GM19240 (cell line): Measurements from ENCODE around the gene LRBA.
"Not testable (repeated sequence)": the region's sequence is repeated elsewhere in the genome, so short reads cannot be mapped to it uniquely, and the experiment has no call there.

Experiments
- DNase-seq: peaks from one replicate; pipeline ENCODE4 v3.0.0; 2011; ENCODE audit warnings: low spot score; ENCODE audit not compliant: insufficient read length

Gene LRBA

DNA sequence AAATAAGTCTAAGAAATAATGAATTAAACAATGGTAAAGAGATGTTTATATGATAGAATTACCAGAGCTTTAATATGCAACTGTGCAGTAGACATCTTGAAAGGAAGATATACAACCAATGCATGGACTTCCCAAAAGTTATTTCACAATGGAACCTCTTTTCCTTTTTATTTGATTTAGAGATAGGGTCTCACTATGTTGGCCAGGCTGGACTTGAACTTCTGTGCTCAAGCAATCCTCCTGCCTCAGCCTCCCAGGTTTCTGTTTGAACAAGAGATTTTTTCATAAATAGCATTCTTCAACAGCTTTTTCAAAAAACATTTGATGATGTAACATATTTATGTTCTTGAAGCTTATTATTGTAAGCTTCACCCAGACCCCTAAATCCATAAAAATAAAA, 72.0 kb downstream of the LRBA start:
- no peak for DNase-seq

DNA sequence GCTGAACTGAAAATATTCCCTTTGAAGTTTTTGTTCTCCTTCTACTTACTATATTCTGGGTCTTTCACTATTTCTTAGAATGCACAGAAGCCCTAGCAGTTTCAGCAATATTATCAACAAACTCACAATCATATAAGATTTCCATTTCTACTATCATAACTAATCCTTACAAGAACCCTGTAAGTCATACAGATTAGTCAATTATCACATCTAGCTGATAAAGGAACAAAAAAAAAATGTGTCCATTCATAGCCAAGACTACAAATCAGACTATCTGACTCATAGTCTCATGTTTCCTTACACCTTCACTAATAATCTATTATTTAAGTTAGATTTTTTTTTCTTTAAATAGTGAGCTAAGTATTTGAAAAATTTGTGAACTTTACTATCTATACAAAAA, 72.5 kb downstream of the LRBA start:
- no peak for DNase-seq

DNA sequence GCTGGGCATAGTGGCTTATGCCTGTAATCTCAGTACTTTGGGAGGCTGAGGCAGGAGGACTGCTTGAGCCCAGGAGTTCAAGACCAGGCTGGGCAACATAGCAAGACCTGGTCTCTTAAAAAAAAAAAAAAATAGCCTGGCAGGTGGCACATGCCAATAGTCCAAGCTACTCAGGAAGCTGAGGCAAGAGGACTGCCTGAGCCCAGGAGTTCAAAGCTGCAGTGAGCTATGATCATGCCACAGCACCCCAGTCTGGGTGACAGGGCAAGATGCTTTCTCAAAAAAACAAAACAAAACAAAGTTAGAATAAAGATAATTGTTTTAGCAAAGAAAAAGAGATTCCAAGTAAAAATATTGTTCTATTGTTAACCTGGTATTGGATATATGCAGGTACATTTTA, 75.0 kb downstream of the LRBA start:
- DNase-seq: no peak

DNA sequence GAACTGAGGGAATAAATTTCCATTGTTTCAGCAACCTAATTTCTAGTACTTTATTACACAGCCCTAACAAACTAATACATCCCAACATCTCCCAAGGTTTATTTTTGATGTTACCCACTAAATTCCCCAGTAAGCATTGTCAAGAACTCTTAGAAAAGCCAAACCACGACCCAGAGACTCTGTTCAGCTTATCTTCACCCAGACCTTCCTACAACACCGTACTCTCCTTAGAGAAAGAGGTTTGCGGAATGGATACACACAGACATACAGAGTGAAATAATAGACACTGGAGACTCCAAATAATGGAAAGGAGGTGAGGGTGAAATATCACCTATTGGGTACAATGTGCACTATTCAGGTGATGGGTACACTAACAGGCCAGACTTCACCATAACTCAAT, 75.6 kb downstream of the LRBA start:
- DNase-seq: no peak

DNA sequence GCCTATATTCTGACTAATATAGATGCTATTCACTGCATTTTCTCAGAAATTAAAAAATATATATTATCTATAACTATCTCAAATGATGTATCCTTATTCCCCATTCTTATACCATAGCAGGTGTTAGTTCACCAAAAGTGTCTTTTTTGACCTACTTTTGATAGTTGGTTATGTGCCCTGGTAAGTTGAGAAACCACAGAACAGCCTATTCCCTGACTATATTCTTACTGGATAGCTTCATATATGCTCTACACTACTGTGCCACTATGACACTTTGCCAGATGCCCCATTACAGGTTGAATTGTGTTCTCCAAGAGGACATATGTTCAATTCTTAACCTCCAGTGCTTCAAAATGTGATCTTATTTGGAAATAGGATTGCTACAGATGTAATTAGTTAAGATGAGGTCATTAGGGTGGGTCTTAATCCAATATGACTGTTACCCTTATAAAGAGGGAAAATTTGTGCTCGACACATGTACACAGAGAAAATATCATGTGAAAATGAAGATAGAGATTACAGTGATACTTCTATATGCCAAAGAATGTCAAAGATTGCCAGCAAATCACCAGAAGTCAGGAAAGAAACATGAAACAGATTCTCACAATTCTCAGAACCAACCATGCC, 76.1 kb downstream of the LRBA start:
- no peak for DNase-seq

DNA sequence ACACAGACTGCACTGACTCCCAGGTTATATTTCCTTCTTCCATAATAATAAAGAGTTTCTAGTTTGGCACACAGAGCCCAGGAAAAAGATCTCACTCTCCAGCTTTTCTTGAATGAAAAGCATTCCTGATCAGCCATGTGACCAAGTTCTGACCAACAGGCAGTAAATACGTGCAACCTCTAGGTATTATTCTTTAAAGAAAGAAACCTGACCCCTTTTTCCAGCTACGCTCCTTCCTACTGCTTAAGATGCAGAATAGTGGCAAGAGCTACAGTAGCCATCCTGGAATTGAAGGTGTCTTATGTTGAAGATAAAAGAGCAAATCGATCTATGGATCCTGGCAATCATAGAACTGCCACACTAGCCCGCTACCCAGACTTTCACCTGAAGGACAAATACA, 76.7 kb downstream of the LRBA start:
- no peak for DNase-seq

DNA sequence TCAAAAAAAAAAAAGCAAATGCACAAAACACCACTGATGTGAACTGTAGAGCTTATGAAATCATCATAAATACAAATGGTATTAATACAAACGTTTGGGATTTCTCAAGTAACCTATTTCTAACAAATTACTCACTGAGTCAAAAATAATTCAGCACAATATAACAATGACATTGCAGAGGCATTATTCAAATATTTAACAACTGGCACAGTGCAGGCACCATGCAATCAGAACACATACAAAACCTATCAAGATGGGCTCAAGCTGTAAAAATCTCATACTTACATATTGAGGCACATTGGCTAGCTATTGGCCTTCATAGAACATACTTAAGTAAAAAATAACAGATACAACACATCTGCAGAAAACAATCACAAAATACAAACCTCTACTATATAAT, 81.1 kb downstream of the LRBA start:
- no peak for DNase-seq

DNA sequence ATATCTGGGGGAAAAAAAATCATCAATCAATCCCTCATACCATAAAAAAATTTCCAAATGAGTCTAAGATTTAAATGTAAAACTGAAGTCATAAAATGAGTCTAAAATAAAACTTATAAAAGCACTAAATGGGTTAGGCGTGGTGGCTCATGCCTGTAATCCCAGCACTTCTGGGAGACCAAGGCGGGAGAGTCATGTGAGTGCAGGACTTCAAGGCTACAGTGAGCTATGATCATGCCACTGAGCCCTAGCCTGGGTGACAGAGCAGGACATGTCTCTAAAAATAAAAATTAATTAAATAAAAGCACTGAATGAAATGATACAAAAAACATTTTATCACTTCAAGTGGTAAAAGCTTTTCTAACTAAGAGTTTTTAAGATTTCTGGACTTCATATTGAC, 83.3 kb downstream of the LRBA start:
- DNase-seq: no peak

DNA sequence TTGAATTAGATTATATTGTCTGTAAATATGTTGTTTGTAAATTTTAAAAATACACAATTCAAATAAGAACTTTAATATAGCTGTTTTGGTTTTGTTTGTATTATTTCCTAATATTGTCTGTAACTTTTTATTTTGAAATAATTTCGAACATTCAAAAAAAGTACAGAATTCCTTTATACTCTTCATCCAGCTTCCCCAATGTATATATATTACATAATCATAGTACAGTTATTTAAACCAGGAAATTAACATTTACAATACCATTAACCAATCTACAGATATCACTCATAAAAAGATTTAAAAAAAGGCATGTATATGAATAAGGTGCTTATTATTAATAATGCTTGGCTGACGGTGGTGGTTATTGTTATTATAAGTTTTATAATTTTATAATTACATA, 84.1 kb downstream of the LRBA start:
- DNase-seq: no peak

DNA sequence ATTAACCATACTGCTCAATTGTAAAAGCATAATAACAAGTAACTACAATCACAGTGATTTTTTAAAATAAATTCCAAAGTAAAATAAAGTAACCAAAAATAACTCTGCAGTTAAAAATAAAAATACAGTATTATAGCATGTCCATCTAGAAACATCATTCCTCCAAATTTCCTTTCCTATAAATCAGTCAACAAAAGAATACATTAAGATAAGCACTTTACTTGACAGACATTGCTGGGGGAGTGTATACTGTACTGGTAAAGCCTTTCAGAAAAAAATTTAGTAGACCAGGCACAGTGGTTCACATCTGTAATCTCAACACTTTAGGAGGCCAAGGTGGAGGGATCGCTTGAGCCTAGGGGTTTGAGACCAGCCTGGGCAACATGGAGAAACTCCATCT, 91.1 kb downstream of the LRBA start:
- no peak for DNase-seq

DNA sequence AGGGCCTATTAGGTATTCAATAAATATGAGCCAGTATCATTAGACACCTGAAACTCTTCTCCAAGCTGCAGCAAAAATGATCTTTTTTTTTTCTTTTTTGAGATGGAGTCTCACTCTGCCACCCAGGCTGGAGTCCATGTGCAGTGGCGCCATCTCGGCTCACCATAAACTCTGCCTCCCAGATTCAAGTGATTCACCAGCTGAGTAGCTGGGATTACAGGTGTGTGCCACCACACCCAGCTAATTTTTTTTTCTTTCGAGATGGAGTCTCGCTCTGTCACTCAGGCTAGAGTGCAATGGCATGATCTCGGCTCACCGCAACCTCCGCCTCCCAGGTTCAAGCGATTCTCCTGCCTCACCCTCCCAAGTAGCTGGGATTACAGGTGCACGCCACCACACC, 93.6 kb downstream of the LRBA start:
- not testable (repeated sequence) for DNase-seq

DNA sequence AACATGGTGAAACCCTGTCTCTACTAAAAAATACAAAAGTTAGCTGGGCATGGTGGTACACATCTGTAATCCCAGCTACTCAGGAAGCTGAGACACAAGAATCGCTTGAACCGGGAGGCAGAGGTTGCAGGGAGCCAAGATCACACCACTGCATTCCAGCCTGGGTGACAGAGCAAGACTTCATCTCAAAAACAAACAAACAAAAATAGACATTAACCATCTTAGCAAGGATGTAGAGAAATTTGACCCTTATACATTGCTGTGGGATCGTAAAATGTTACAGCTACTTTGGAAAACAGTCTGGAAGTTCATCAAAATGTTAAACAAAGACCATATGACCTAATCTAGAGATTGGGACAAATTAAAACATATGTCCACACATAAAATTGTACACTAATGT, 96.5 kb downstream of the LRBA start:
- not testable (repeated sequence) for DNase-seq

DNA sequence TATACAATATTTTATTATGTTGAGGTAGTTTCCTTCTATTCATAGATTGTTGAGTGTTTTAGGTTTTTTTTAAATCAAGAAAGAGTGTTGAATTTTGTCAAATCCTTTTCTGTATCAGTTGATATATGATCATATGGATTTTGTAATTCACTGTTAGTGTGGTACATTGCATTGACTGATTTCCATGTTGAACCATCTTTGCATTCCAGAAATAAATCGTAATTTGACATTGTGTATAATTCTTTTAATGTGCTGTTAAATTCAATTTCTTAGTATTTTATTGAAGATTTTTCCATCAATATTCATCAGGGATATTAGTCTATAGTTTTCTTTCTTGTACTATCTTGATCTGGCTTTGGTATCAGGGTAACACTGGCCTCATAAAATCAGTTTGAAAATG, 103.8 kb downstream of the LRBA start:
- DNase-seq: no peak

DNA sequence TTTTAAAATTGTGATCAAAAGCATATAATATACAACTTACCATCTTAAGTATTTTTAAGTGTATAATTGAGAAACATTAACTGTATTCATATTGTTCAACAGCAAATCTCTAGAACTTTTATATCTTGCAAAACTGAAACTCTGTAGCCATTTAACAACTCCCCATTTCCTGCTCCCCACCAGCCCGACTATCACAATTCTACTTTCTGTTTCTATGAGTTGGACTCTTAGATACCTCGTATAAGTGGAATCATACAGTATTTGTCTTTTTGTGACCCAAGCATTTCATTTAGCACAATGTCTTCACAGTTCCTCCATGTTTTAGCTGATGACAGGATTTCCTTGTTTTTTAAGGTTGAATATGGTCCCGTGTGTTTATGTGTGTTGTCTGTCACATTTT, 106.0 kb downstream of the LRBA start:
- no peak for DNase-seq

DNA sequence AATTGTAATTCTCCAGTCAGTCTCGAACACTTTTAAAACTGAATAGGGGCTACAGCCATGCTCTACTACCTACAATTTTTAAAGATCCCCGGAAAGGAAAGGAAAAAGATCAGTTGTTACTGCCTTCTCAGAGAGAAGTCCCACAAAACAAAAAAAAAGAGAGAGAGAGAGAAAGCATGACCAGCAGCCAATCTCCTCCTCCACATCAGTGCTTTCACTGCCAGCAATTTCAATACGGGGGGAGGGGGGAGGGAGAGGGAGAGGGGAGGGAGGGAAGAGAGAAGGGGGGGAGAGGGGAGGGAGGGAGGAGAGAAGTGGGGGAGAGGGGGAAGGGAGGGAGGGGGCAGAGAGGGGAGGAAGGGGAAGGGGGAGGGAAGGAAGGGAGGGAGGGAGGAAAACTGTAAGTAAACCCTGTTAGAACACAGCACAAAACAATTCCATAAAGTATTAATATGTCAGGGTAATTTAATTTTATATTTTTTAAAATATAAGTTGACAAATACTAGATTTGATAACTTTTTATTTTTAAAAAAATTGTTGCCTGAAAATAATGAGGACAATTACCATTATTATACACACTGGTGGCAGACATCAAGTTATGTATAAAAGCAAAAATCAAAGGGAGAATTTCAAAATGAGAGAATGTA, 108.0 kb downstream of the LRBA start:
- no peak for DNase-seq

DNA sequence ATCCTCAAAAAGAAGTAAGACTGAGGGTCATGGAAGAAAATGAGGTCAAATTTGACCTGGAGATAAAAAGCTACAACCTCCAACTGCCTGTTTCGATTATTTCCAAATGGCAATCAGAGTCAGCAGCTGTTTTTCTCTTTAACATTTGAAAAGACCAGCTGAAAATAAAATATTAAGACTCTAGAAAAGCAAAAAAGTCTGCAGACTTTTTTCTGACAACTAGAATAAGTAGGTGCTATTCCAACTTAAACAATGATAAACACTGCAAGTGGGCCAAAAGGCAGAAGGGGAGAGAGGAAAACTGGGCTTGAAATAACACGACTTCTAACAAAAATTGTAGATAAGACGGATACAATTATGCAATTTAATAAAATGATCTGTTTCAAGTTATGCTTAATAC, 110.4 kb downstream of the LRBA start:
- no peak for DNase-seq

DNA sequence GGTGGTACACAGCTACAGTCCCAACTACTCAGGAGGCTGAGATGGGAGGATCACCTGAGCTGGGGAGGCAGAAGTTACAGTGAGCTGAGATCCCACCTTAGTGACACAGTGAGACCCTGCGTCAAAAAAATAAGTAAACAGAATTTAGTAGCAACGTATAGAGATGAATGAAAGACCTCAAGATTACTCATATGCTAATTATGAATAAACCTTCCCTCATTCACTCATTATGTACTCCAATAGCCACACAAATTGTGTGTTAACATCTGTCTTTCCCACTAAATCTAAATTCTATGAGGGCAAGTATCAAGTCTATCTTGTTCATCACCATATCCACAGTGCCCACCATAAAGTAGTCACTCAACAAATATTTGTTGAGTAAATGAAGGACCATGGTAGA, 111.5 kb downstream of the LRBA start:
- no peak for DNase-seq

DNA sequence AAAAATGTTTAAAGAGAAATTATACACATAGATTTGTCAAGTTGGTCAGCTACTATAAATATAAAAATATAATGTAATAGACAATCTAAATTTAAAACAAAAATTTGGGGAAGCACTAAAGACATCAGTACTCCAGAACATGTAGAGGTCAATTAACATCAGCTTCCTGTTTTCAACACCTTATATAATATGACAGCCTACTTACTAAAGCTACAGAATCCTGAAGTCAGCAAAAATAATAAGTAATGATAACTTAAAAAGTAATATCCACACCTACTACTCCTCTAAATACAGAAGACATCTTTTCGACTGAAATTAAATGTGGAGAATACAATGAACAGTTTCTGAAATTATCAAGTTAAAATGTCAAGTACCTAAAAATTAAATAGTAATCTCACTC, 118.6 kb downstream of the LRBA start:
- no peak for DNase-seq

DNA sequence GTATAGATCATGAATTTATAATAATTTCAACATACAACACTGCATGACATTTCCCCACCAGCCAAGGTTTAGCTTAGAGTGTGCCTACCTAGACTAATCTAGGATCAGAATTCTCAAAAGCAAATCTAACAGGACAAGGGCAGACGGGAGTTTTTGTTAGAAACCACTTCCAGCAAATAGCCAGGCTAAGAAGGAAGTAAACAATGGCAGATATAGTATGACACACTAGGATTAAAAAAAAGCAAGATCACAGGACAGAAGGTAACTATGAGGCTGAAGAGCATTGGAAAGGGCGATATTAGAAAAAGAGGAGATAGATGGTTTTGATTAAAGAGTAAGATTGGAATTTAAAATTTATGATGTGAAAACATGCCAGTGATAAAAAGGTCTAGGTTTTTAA, 124.8 kb downstream of the LRBA start:
- DNase-seq: no peak

DNA sequence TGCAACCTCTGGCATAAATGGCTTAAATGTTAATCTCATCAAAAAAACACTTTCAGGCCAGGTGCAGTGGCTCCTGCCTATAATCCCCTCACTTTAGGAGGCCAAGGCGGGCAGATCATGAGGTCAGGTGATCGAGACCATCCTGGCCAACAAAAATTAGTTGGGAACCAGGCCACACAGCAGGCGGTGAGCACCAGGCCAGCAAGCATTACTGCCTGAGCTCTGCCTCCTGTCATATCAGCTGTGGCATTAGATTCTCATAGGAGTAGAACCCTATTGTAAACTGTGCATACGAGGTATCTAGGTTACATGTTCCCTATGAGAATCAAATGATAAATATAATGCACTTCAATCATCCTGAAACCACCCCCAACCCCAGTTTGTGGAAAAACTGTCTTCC, 125.8 kb downstream of the LRBA start:
- no peak for DNase-seq

DNA sequence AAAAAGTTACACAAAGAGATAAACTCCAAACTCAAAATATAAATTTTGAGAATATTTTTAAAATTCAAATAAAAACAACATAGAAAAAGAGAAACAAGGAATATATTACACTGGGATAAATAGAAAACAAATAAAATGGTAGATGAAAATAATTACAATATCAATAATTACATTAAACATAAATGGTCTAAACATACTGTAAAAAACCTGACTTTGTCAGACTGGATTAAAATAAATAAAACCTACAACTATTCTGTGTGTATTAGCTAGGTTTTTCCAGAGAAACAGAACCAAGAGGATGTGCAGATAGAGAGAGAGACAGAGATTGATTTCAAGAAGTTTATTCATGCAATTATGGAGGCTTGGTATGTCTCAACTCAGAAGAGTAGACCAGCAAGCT, 126.5 kb downstream of the LRBA start:
- DNase-seq: no peak

DNA sequence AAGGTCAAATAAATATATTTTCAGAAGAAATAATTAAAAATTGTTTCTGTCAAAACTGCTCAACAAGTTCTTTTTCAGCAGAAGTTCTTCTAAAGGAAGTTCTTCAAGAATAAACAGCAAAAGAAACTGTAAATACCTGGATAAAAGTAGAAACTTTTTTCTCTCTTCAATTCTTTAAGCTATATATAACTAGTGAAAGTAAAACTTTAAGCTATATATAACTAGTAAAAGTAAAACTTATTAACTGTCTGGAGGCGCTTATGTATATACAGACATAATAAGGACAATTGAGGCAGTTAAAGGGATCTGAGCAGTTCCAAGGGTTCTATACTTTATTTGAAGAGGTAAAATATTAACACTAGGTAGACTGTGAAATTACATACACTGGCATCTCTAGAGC, 126.9 kb downstream of the LRBA start:
- DNase-seq: no peak

DNA sequence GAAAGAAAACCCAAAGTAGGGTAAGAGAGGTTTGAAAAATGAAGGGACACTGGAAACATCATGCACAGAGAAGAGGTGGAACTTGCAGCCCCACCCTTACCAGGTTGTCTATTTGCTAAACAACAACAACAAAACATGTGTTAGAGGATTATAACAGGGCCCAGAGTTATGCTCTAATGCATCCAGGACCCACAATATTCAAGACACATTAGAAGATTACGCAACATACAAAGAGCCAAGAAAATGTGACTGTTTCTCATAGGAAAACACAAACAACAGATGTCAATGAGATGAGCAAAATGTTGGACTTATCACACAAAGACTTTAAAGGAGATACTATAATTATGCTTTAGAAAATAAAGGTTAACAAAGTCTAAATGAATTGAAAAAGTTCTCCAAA, 128.5 kb downstream of the LRBA start:
- no peak for DNase-seq

DNA sequence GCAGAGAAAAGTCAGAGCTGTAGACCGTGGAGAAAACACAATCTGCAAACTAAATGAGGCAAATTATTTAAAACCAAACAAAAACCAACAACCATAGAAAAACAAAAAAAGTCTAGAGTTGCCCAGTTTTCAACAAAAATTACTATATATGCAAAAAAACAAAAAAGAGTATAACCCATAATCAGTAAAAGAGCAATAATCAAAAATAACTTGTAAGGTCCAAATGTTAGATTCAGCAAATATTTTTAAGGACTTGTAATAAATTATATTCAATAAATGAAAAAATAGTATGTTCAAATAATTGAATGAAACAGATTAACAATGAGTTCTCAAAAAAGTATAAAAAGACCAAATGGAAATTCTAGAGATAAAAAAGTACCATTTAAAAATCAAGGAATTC, 130.5 kb downstream of the LRBA start:
- no peak for DNase-seq
